ENCODE results near the gene TMC1.

TMC1 gene

GRCh38 chr9:72589667-72590521, 68.5 kb downstream of the TMC1 start:
- DNase-seq (ENCODE audit: extremely low read depth, low read depth): no peak

GRCh38 chr9:72590824-72591223, 69.4 kb downstream of the TMC1 start:
- DNase-seq (ENCODE audit: extremely low read depth, low read depth): no peak
- TF ChIP-seq, protein P1, sequence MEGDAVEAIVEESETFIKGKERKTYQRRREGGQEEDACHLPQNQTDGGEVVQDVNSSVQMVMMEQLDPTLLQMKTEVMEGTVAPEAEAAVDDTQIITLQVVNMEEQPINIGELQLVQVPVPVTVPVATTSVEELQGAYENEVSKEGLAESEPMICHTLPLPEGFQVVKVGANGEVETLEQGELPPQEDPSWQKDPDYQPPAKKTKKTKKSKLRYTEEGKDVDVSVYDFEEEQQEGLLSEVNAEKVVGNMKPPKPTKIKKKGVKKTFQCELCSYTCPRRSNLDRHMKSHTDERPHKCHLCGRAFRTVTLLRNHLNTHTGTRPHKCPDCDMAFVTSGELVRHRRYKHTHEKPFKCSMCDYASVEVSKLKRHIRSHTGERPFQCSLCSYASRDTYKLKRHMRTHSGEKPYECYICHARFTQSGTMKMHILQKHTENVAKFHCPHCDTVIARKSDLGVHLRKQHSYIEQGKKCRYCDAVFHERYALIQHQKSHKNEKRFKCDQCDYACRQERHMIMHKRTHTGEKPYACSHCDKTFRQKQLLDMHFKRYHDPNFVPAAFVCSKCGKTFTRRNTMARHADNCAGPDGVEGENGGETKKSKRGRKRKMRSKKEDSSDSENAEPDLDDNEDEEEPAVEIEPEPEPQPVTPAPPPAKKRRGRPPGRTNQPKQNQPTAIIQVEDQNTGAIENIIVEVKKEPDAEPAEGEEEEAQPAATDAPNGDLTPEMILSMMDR (IDR thresholded peaks at IDR 0.05; ENCODE audit: low read depth, low read length): no peak

More at GRCh38 chr9:72589667-72590521, 68.5 kb downstream of the TMC1 start:
- TF ChIP-seq, protein P1 (IDR thresholded peaks at IDR 0.05; ENCODE audit: low read depth, low read length): no peak

GRCh38 chr9:72592502-72593403, 71.3 kb downstream of the TMC1 start:
- TF ChIP-seq, protein P1 (IDR thresholded peaks at IDR 0.05; ENCODE audit: low read depth, low read length): peak; percentile 65
- DNase-seq (ENCODE audit: extremely low read depth, low read depth): peak; percentile 62

- DNase-seq (ENCODE audit: extremely low read depth, low read depth): no peak
- TF ChIP-seq, protein P1 (IDR thresholded peaks at IDR 0.05; ENCODE audit: low read depth, low read length): no peak
Observed at GRCh38 chr9:72596451-72597180, 75.2 kb downstream of the TMC1 start.

DNA sequence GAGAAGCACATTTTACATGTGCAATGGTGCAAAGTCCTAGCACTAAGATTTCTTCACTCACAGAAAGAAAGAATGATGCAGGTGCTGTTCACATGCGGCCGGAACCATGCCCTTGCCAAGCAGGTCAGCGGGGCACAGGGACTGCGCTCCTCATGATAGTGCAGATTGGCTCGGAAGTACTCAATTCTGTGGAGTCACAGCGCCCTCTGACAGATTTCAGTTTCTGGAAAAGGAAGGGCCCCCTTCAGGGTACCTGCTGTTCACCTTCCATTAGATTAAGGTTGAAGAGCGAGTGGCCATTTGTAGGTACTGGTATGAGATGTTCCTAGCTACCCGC, 75.7 kb downstream of the TMC1 start:
- no peak for DNase-seq (ENCODE audit: extremely low read depth, low read depth)
- TF ChIP-seq, protein P1 (IDR thresholded peaks at IDR 0.05; ENCODE audit: low read depth, low read length): no peak

- TF ChIP-seq, protein P1 (IDR thresholded peaks at IDR 0.05; ENCODE audit: low read depth, low read length): no peak
- no peak for DNase-seq (ENCODE audit: extremely low read depth, low read depth)
Observed at GRCh38 chr9:72597601-72598000, 76.2 kb downstream of the TMC1 start.

Measured in AG09319 (cell line).